Measurements from ENCODE around the gene SPECC1L. TPM values are rescaled to one million over a fixed set of nuclear protein-coding genes. Genes with fewer than 3 reads are reported as not detected.

Gene SPECC1L
- total RNA-seq, 1 experiment from 2014 or later: 40.8 TPM

GRCh38 chr22:24338726-24339451, 68.3 kb downstream of the SPECC1L start:
- POLR2A ChIA-PET: no interaction called here
- Histone ChIP-seq H3K9ac (ENCODE audit: low read length) (no peak overlapping the region), H2AFZ (ENCODE audit: low read depth, low read length, poor library complexity, severe bottlenecking) (no peak overlapping the region), H3K79me2 (ENCODE audit: insufficient read depth, low read length) (peaks cover 12% of the 10 kb centered on the region; the same call in 1 of the 2 replicates), H3K27me3 (ENCODE audit: insufficient read depth, low read length) (no peaks in the 10 kb centered on the region), H3K4me3 (replicated peaks in 1 of 2; ENCODE audit: low read depth in 1 of 2, low read length in 2 of 2) (no peak overlapping the region), H3K4me2 (ENCODE audit: low read length) (no peak overlapping the region), H4K20me1 (ENCODE audit: insufficient read depth) (no peaks in the 10 kb centered on the region), H3K9me3 (ENCODE audit: control insufficient read depth in 1 of 2, insufficient read depth in 1 of 2, low read depth in 1 of 2, low read length in 2 of 2) (no peaks in the 10 kb centered on the region), H3K9me2 (ENCODE audit: insufficient read depth) (no peaks in the 10 kb centered on the region), H3K27ac (ENCODE audit: low read depth, low read length) (no peak overlapping the region), H3K4me1 (ENCODE audit: control insufficient read depth in 1 of 2, insufficient read depth in 2 of 2, low read length in 2 of 2) (no peaks in the 10 kb centered on the region), H3K36me3 (ENCODE audit: control insufficient read depth in 1 of 2, insufficient read depth in 2 of 2, low read length in 2 of 2) (peaks cover 30 to 42% of the 10 kb centered on the region in 2 experiments)
- no peak for ATAC-seq
- DNase-seq (ENCODE audit: low read depth, low spot score): no peak
- RAD21 ChIA-PET (ENCODE audit: low non-redundant PET in 1 of 2, low total read pairs in 2 of 2, uncharacterized antibody in 2 of 2, unreplicated experiment in 2 of 2): no interaction called here
- no peak for TF ChIP-seq JUND (IDR thresholded peaks at IDR 0.05)
- no peak for TF ChIP-seq EZH2phosphoT487 (IDR thresholded peaks at IDR 0.05; ENCODE audit: borderline replicate concordance)
- no TSS peak for BruUV-seq (replicated peaks)
- intact Hi-C loops (cut with micrococcal nuclease): no loop called here
- CTCF ChIA-PET: no interaction called here

GRCh38 chr22:24339452-24339747, 68.8 kb downstream of the SPECC1L start:
- no peak overlapping the region for H3K27ac ChIP-seq (ENCODE audit: low read depth, low read length)
- CTCF ChIA-PET: no interaction called here
- TF ChIP-seq FOSL1 (IDR thresholded peaks at IDR 0.05; ENCODE audit: low read depth) (no peak), EZH2phosphoT487 (IDR thresholded peaks at IDR 0.05; ENCODE audit: borderline replicate concordance) (no peak)

More at GRCh38 chr22:24339452-24339747, 68.8 kb downstream of the SPECC1L start:
- DNase-seq (ENCODE audit: low read depth, low spot score): no peak
- intact Hi-C loops (cut with micrococcal nuclease): no loop called here
- H3K79me2 ChIP-seq (ENCODE audit: insufficient read depth, low read length): peaks cover 11% of the 10 kb centered on the region; the same call in 1 of the 2 replicates
- BruUV-seq (replicated peaks): no TSS peak
- H3K4me1 ChIP-seq (ENCODE audit: control insufficient read depth in 1 of 2, insufficient read depth in 2 of 2, low read length in 2 of 2): no peaks in the 10 kb centered on the region
- peaks cover 27 to 46% of the 10 kb centered on the region in 2 experiments for H3K36me3 ChIP-seq (ENCODE audit: control insufficient read depth in 1 of 2, insufficient read depth in 2 of 2, low read length in 2 of 2)
- H3K27me3 ChIP-seq (ENCODE audit: insufficient read depth, low read length): no peaks in the 10 kb centered on the region
- H3K9me3 ChIP-seq (ENCODE audit: control insufficient read depth in 1 of 2, insufficient read depth in 1 of 2, low read depth in 1 of 2, low read length in 2 of 2): no peaks in the 10 kb centered on the region
- ChIA-PET RAD21 (ENCODE audit: low non-redundant PET in 1 of 2, low total read pairs in 2 of 2, uncharacterized antibody in 2 of 2, unreplicated experiment in 2 of 2) (no interaction called here), POLR2A (no interaction called here)
- H3K9me2 ChIP-seq (ENCODE audit: insufficient read depth): no peaks in the 10 kb centered on the region
- H2AFZ ChIP-seq (ENCODE audit: low read depth, low read length, poor library complexity, severe bottlenecking): no peak overlapping the region
- no peak overlapping the region for H3K4me2 ChIP-seq (ENCODE audit: low read length)
- H3K4me3 ChIP-seq (replicated peaks in 1 of 2; ENCODE audit: low read depth in 1 of 2, low read length in 2 of 2): no peak overlapping the region
- H4K20me1 ChIP-seq (ENCODE audit: insufficient read depth): no peaks in the 10 kb centered on the region
- ATAC-seq: no peak
- no peak overlapping the region for H3K9ac ChIP-seq (ENCODE audit: low read length)
